HEK293 (cell line): Measurements from ENCODE around the gene SEPTIN5.

ENCODE experiments used
- AEBP2 ChIP-seq: fragments of 450-650 bp; formaldehyde crosslinking; IDR thresholded peaks from 2 replicates; pipeline ENCODE4 v1.5.1; 2016; ENCODE audit warnings: missing biosample characterization, missing genetic modification characterization, borderline replicate concordance
- HIC1 ChIP-seq: fragments of 450-650 bp; formaldehyde crosslinking; IDR thresholded peaks from 2 replicates; pipeline ENCODE4 v1.5.1; 2016; ENCODE audit warnings: missing biosample characterization, missing genetic modification characterization
- KLF1 ChIP-seq: fragments of 450-650 bp; formaldehyde crosslinking; IDR thresholded peaks from 2 replicates; pipeline ENCODE4 v1.5.1; 2016; ENCODE audit warnings: missing biosample characterization, missing genetic modification characterization
- KLF17 ChIP-seq: fragments of 450-650 bp; formaldehyde crosslinking; IDR thresholded peaks from 2 replicates; pipeline ENCODE4 v1.5.1; 2016; ENCODE audit warnings: missing biosample characterization, missing genetic modification characterization
- SETDB1 ChIP-seq: IDR thresholded peaks from one replicate; pipeline ENCODE4 v1.6.1; 2017; ENCODE audit warnings: mild to moderate bottlenecking, low read length, moderate library complexity, mixed read lengths; ENCODE audit not compliant: insufficient read length
- SP2 ChIP-seq: fragments of 450-650 bp; formaldehyde crosslinking; IDR thresholded peaks from 2 replicates; pipeline ENCODE4 v1.5.1; 2016; ENCODE audit warnings: missing biosample characterization, missing genetic modification characterization
- SP7 ChIP-seq: fragments of 450-650 bp; formaldehyde crosslinking; IDR thresholded peaks from 2 replicates; pipeline ENCODE4 v1.5.1; 2016; ENCODE audit warnings: missing biosample characterization, missing genetic modification characterization
- ZBTB10 ChIP-seq: fragments of 450-650 bp; formaldehyde crosslinking; IDR thresholded peaks from 2 replicates; pipeline ENCODE4 v1.5.1; 2016; ENCODE audit warnings: missing biosample characterization, missing genetic modification characterization
- ZBTB20 ChIP-seq: fragments of 450-650 bp; formaldehyde crosslinking; IDR thresholded peaks from 2 replicates; pipeline ENCODE4 v1.5.1; 2016; ENCODE audit warnings: missing biosample characterization, missing genetic modification characterization
- ZFP37 ChIP-seq: fragments of 450-650 bp; formaldehyde crosslinking; IDR thresholded peaks from 2 replicates; pipeline ENCODE4 v1.5.1; 2016; ENCODE audit warnings: missing biosample characterization, missing genetic modification characterization
- ZNF10 ChIP-seq: fragments of 450-650 bp; formaldehyde crosslinking; IDR thresholded peaks from 2 replicates; pipeline ENCODE4 v1.5.1; 2017; ENCODE audit warnings: missing biosample characterization, missing genetic modification characterization
- ZNF132 ChIP-seq: fragments of 450-650 bp; formaldehyde crosslinking; IDR thresholded peaks from 2 replicates; pipeline ENCODE4 v1.5.1; 2017; ENCODE audit warnings: missing biosample characterization, missing genetic modification characterization, borderline replicate concordance
- ZNF184 ChIP-seq: fragments of 450-650 bp; IDR thresholded peaks from 2 replicates; pipeline ENCODE4 v1.5.1; 2018; ENCODE audit warnings: missing biosample characterization, mild to moderate bottlenecking, missing genetic modification characterization
- ZNF19 ChIP-seq: fragments of 450-650 bp; formaldehyde crosslinking; IDR thresholded peaks from 2 replicates; pipeline ENCODE4; 2016; ENCODE audit warnings: missing biosample characterization, missing genetic modification characterization, low read depth
- ZNF2 ChIP-seq: fragments of 450-650 bp; formaldehyde crosslinking; IDR thresholded peaks from 2 replicates; pipeline ENCODE4 v1.5.1; 2016; ENCODE audit warnings: missing biosample characterization, missing genetic modification characterization
- ZNF221 ChIP-seq: fragments of 450-650 bp; formaldehyde crosslinking; IDR thresholded peaks from 2 replicates; pipeline ENCODE4 v1.5.1; 2017; ENCODE audit warnings: missing biosample characterization, missing genetic modification characterization, borderline replicate concordance
- ZNF23 ChIP-seq: fragments of 450-650 bp; formaldehyde crosslinking; IDR thresholded peaks from 2 replicates; pipeline ENCODE4 v1.5.1; 2016; ENCODE audit warnings: missing biosample characterization, missing genetic modification characterization, borderline replicate concordance
- ZNF239 ChIP-seq: fragments of 450-650 bp; formaldehyde crosslinking; IDR thresholded peaks from 2 replicates; pipeline ENCODE4 v1.5.1; 2016; ENCODE audit warnings: missing biosample characterization, missing genetic modification characterization
- ZNF394 ChIP-seq: fragments of 450-650 bp; formaldehyde crosslinking; IDR thresholded peaks from 2 replicates; pipeline ENCODE4 v1.5.1; 2016; ENCODE audit warnings: missing biosample characterization, missing genetic modification characterization, mild to moderate bottlenecking, moderate library complexity, borderline replicate concordance
- ZNF404 ChIP-seq: fragments of 450-650 bp; formaldehyde crosslinking; IDR thresholded peaks from 2 replicates; pipeline ENCODE4 v1.5.1; 2017; ENCODE audit warnings: missing biosample characterization, missing genetic modification characterization
- ZNF449 ChIP-seq: fragments of 450-650 bp; formaldehyde crosslinking; IDR thresholded peaks from 2 replicates; pipeline ENCODE4 v1.5.1; 2017; ENCODE audit warnings: missing biosample characterization, mild to moderate bottlenecking, missing genetic modification characterization, moderate library complexity
- ZNF514 ChIP-seq: fragments of 450-650 bp; formaldehyde crosslinking; IDR thresholded peaks from 2 replicates; pipeline ENCODE4 v1.5.1; 2016; ENCODE audit warnings: missing biosample characterization, missing genetic modification characterization
- ZNF549 ChIP-seq: fragments of 450-650 bp; IDR thresholded peaks from 2 replicates; pipeline ENCODE4 v1.5.1; 2018; ENCODE audit warnings: missing biosample characterization, missing genetic modification characterization, mild to moderate bottlenecking, inconsistent platforms, moderate library complexity
- ZNF571 ChIP-seq: fragments of 450-650 bp; formaldehyde crosslinking; IDR thresholded peaks from 2 replicates; pipeline ENCODE4 v1.5.0; 2017; ENCODE audit warnings: missing biosample characterization, missing genetic modification characterization
- ZNF639 ChIP-seq: fragments of 450-650 bp; formaldehyde crosslinking; IDR thresholded peaks from 2 replicates; pipeline ENCODE4 v1.5.1; 2016; ENCODE audit warnings: missing biosample characterization, missing genetic modification characterization
- ZNF664 ChIP-seq: fragments of 450-650 bp; formaldehyde crosslinking; IDR thresholded peaks from 2 replicates; pipeline ENCODE4 v1.5.1; 2016; ENCODE audit warnings: missing biosample characterization, missing genetic modification characterization
- ZNF843 ChIP-seq: fragments of 450-650 bp; formaldehyde crosslinking; IDR thresholded peaks from 2 replicates; pipeline ENCODE4 v1.5.1; 2016; ENCODE audit warnings: missing biosample characterization, missing genetic modification characterization
- ZSCAN18 ChIP-seq: fragments of 450-650 bp; formaldehyde crosslinking; IDR thresholded peaks from 2 replicates; pipeline ENCODE4 v1.5.1; 2016; ENCODE audit warnings: missing biosample characterization, missing genetic modification characterization

SEPTIN5 gene

GRCh38 chr22:19730655-19731360 lies 16.5 kb downstream of the SEPTIN5 start (continued):
- TF ChIP-seq ZSCAN18 (tag by site-specific recombination) (peak; percentile 36; the same call in 1 of the 2 replicates), SP7 (tag by site-specific recombination) (peak; percentile 83), SP2 (tag by site-specific recombination) (peak; percentile 86), ZNF404 (no peak), ZNF549 (no peak), ZNF132 (tag by site-specific recombination) (no peak), ZNF184 (tag by site-specific recombination) (no peak), ZNF221 (no peak), ZNF843 (tag by site-specific recombination) (no peak), ZNF639 (tag by site-specific recombination) (peak; percentile 83), ZNF571 (tag by site-specific recombination) (no peak), KLF1 (tag by site-specific recombination) (peak; percentile 90), SETDB1 (no peak), ZNF19 (tag by site-specific recombination) (no peak), ZBTB20 (tag by site-specific recombination) (no peak), ZNF664 (tag by site-specific recombination) (no peak), ZNF10 (no peak; the same call in 1 of the 2 replicates), ZNF394 (tag by site-specific recombination) (no peak), ZNF449 (tag by site-specific recombination) (no peak), HIC1 (tag by site-specific recombination) (peak; percentile 72; the same call in 1 of the 2 replicates), ZBTB10 (tag by site-specific recombination) (peak; percentile 91), AEBP2 (tag by site-specific recombination) (no peak), ZFP37 (tag by site-specific recombination) (no peak), ZNF239 (no peak), ZNF514 (no peak), ZNF23 (no peak), ZNF2 (tag by site-specific recombination) (peak; percentile 96), KLF17 (peak; percentile 88; the same call in 1 of the 2 replicates)
